ENCODE data around the gene IL1RAP.
A peak's percentile ranks its signal among the peaks of the same experiment; 100 is the strongest.
"Not testable (repeated sequence)": the region's sequence is repeated elsewhere in the genome, so short reads cannot be mapped to it uniquely, and the experiment has no call there.

The IL1RAP gene

DNA sequence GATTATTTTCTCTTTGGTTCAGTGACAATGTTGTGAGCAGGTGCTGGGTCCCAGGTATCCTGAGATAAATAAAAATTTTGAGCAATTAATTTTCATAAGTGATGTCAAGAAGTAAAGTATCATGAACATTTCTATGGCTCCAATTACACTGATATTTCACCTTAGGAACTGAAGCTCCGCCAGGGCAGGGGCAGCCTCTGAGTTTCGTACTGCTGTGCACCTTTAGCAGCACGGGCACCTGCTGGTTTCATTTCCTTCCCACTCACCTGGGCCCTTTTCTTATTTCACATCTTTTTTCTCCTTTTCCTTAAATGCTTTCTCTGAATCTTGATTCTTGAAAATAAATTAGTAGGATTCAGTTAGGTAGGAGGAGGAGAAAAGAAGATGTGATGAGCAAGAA lies 1.2 kb upstream of the IL1RAP start:
- DNase-seq (ENCODE audit: low read depth), result no peak

DNA sequence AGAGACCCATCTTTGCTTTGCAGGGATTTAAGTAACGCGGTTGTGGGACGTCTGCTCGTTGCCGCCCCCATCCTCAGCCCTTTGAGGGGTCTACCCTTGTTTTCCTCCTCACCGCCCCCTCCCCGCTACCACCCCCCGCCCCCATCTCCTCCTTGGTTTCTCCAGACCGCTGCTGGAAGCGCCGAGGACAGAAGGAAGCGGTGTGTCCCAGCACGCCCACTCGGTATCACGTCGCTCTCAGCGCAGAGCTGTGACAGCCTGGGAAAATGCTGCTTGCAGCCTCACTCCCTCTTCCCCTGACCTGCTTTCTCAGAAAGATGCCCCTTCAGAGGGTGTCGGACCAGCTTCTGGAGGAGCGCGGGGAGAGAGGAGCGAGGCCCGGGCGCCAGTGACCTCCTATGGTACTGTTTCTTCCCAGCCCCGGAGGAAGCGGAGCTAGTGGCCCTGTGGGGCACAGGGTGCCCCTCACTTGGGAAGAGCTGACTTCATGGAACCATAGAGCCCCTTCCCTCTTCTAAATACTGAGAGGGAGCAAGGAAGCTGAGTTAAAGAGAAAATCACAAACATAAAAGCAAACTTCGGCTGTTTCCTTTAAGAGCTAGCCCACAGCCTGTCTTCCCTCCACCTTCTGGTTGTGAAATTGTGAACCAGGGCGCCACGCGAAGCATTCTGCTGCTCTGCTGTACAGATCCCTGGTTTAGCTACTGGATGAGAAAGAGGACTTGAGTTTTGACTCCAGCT lies 698 bp downstream of the IL1RAP start:
- peak; percentile 3 for DNase-seq (ENCODE audit: low read depth)

DNA sequence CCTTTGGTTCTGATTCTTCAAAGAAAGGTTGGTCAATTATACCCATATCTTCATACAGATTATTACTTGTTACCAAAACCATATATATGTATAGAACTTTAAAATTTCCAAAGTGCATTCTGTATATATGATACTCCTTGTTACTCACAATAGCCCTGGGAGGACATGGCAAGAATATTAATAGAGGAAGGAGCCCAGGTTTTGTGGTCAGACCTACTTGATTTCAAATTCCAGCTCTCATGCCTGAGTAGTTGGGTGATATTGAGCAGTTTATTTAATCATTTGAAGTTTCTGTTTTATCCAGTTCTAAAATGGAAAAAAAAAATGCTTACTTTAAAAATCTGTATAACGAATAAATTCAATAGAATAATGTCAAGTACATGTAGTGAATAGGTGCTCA lies 2.5 kb downstream of the IL1RAP start:
- DNase-seq (ENCODE audit: low read depth), result no peak

DNA sequence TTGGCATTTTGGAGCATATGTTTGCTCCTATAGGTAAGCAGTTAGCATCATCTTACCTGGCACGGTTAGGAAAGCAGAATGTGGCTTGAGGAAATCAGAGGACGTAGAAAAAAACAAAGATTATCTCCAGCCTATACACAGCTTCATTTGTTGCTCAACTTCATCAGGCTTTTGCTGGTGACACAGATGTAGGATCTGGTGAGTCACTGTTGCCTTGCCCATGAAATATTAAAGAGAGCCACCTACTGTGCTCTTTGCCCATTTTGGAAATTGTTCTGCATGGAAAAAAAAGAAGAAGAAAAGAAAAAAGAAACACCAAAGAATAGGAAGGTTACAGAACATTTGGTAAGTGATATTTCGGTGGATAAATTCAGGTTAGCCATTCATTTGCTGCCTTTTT lies 3.8 kb downstream of the IL1RAP start:
- DNase-seq (ENCODE audit: low read depth), result no peak

DNA sequence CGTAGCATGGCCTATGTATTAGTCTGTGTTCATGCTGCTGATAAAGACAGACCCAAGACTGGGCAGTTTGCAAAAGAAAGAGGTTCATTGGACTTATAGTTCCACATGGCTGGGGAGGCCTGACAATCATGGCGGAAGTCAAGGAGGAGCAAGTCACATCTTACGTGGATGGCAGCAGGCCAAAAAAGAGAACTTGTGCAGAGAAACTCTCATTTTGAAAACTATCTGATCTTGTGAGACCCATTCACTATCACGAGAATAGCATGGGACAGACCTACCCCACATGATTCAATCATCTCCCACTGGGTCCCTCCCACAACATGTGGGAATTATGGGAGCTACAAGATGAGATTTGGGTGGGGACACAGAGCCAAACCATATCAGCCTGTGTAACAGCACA lies 4.6 kb downstream of the IL1RAP start:
- DNase-seq (ENCODE audit: low read depth), result not testable (repeated sequence)

DNA sequence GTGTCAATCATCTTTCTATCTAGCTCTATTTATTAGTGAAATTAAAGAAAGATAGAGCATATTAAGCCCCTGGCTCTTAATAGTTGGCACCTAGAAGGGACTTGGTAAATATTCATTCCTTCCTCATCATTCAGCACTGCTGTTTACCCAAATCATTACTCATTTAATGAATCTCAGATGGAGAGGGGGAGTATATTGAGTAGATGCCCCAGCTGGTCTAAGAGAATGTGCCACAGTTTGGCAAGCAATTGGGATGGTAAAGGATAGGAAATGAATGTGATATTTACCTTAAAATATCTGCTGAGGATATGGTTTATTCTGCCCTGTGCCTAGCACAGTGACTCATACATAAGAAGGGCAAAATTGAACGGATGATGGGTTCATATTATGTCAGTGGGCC lies 6.0 kb downstream of the IL1RAP start:
- no peak for DNase-seq (ENCODE audit: low read depth)

DNA sequence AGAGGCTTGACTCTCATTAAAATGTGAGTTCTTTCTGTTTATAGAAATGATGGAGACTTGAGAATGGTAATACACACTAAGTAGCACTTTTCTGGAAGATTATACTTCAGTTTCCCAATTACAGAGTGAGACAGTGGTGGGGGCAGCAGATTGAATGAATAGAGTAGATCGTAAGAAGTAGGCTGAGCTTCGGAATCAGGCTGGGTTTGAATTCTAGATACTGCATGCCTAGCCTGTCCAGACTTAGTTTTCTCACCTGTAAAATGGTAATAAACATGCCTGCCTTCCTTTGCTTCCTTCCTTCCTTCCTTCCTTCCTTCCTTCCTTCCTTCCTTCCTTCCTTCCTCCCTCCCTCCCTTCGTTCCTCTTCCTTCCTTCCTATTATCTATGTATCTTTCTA lies 8.1 kb downstream of the IL1RAP start:
- no peak for DNase-seq (ENCODE audit: low read depth)

DNA sequence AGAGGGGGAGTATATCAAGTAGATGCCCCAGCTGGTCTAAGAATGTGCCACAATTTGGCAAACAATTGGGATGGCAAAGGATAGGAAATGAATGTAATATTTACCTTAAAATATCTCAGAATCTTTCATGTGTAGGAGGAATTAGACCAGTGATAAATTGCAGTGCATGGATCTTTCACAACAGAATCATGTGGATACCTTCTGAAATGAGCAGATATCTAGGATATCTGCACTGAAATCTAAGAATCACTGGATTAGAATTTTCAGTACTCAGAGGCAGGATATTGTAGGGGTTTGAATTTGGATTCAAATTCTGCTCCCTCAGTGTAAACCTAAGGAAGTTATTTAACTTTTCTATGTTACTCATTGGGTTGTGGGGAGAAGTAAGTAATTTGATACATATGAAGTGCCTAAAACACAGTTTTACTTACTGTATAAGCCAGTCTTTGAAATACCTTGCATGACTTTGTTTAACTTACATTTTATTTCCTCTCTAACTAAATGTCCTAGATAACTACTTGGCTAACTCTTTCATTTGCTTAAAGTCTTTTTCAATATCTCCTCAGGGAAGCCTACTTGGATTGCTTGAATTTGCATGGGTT lies 8.8 kb downstream of the IL1RAP start:
- no peak for DNase-seq (ENCODE audit: low read depth)

DNA sequence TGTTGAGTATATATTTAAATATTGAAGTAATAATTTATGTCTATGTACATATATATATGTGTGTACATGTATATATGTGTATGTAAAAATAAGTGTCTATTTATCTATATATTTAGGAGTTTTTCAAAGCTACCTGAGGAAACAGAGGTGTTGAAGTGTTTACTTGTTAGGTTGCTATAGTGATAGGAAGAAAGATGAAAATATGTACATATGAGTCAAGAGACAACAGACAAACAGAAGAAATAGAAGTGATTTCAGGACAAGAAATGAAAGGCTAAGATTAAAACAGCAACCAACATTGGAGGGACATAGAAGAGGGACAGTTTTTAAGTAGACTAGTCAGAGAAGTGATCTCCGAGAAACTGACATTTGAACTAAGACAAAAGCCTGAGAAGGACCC lies 11.1 kb downstream of the IL1RAP start:
- no peak for DNase-seq (ENCODE audit: low read depth)

DNA sequence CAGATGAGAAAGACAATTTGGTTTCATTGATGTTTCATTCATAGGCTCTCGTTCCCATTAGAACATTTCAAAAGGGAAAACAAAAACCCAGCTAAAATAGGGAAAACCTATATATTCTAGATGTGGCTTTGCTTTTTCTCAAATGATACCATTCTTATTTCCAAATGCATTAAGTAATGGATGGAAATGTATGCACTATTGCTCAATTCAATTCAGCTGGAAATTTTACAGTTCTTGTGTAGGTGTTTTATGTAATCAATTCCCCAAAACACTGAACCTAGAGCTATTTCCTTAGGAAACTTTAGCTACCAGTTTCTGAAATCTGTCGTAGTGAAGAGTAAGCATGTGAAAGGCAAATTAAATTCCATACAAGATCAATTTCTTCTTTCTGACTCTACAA lies 11.7 kb downstream of the IL1RAP start:
- no peak for DNase-seq (ENCODE audit: low read depth)

DNA sequence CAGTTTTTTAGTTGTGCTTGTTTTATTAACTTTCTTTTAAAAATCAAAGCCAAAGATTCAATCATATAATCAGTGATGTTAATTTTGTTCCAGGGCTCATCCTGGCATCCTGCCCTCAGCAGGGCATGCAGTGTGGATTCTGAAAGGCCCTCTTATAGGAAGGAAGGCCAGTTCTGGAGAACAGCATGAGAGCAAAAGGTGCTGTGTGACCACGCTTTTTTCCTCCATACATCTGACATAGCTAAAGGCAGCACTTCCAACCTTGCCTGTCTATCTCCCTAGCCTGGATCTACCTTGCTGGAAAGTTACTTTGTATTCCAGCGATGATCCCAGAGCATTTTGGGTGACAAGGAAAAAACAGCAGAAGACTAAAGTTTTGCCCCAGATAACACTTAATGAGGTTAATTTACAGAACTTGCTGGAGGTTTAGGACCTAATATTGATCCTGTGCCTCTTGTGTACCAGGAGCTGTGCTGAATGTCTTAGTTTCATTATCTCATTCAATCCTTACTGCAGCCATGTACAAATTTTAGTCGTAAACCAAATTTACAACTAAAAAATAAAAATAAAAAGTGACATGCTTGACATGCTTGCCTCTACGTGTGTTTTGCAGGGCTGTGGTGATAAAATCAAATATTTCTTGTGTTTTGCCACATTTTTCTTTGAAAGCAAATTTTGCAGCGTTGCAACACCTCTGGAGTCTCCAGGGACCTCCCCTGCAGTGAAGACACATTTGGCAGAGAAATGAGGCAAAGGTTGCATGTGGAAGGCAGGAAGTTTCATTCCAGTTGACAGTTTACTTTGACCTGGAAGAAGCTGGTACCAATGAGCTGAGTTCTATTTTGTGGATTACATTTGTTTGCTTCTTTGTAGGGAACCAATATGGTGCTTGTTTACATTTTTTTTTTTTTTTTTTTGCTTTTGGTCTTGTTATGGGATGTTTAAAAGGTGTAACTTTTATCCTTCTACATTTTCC lies 13.2 kb downstream of the IL1RAP start:
- no peak for DNase-seq (ENCODE audit: low read depth)

DNA sequence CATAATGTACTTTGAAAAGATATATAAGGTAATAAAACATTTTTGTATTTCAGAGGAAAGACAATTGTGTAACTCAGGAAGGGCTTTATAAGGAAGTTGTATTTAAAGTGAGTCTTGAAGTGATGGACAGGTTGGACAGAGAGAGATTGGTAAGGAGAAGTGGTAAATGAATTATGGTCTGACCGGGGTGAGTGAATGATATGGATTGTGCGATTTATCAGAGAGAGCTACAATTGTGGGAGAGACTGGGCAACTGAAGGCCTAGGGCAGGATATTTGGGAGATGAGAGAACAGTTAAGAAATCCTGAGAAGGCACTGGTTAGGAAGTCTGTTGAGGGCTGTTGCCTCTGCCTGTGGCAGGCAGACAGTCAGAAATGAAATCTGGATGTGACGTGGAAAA lies 14.8 kb downstream of the IL1RAP start:
- DNase-seq (ENCODE audit: low read depth), result no peak

DNA sequence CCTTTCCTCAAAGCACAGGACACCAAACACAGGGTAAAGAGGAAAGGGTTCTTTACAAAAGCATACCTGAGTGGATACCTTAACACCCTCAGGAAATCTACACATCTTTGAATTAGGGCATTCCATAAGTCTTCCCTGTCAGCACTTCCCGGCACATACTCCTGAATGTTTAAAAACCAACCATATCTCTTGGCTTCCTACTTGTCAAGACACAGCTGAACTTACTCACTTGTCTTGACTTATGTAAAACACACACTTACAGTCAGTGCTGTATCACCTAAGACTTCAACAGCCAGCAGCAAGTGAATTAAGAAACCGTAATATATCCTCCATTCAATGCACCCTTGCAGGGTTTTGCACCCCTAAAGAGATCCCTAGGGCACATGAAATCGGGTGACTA lies 17.5 kb downstream of the IL1RAP start:
- no peak for DNase-seq (ENCODE audit: low read depth)

DNA sequence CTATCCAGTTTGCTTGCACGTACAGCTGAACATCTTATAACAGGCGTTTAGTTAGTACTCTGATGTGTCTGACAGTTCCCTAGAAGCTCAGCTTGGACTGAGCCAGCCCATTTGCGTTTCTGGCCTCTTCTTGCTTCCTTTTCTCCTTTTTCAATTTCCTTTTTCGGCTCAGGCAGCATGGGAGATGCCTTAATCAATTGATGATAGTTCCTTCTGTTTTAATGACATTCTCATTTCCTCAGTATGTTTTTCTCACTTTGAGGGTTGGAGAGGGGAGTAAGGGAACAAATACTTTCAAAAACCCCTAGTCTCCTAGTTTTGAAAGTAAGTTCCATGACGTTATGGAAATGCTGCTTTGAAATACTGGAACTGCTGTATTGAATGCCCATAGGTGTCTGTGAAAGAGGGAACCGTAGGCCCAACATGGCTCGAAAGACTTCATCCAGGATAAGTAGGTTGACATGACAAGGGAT lies 18.9 kb downstream of the IL1RAP start:
- DNase-seq (ENCODE audit: low read depth), result no peak

DNA sequence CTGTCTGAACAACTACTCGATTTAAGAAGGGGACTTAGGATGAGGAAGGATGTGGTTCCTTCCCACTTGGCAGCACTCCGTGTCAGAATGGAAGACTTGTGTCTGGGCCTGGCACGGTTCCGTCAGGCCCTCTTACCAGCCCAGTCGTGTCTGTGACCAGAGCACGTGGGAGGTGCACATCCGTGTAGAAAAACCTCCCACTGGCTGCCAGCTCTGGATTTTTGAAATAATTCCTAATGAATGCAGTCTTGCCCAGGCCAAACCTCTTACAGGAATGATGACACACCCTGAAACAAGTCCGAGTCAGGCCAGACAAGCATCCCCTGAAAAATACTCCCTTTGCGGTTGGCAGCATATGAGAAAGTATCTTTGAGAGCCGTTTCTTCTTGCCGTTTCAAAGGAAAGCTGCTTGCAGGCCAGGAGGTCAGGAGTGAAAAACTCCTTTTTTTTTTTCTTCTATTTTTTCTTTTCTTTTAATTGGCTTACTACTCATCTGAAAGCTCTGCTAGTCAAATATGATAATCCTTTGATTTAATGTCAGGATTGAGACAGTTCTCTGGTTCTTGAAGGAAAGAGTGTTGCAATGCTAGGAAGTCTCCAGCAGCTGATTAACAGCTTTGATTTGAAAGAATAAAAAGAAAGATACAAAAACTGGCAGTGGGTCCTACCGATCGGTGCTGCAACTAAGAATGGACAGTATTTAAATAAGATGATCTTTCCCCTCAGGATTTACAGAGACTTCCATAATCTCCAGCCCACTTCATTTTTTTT lies 19.8 kb downstream of the IL1RAP start:
- no peak for DNase-seq (ENCODE audit: low read depth)

DNA sequence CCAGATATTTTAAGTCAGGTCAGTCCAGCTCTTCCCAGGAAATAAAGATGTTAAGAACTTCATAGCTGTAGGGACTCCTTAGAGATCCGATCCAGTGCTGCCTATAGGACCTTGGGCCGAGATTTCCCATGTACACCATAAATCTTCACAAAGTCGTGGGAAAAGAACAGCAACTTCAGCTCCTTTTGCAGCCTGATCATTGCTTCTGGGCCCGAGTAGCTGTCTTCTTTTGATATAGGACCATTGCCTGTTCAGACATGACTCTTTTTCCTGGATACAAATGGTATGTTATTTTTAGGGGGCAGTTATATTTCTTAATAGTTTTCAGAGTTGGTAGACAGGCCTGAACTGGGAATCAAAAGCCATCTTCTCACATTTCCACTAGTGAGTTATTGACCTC lies 20.5 kb downstream of the IL1RAP start:
- DNase-seq (ENCODE audit: low read depth), result no peak

DNA sequence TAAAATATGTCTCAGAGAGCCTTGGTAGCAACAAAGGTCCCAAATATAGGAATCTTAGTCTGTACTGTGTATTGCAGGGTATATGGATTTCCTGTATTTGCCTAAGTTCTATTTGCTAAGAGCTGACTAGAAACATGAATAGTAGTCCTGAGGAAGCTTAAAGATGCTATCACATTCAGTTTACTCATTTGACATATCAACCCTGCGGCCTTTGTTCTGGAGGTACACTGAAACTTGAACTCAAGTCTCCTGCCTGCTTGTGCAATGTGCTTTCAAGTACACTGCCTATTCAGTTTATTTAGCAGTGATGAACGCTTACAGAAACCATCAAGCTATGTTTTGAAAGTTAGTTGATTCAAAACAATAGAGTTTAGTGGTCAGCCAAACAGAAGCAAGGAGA lies 21.1 kb downstream of the IL1RAP start:
- no peak for DNase-seq (ENCODE audit: low read depth)

DNA sequence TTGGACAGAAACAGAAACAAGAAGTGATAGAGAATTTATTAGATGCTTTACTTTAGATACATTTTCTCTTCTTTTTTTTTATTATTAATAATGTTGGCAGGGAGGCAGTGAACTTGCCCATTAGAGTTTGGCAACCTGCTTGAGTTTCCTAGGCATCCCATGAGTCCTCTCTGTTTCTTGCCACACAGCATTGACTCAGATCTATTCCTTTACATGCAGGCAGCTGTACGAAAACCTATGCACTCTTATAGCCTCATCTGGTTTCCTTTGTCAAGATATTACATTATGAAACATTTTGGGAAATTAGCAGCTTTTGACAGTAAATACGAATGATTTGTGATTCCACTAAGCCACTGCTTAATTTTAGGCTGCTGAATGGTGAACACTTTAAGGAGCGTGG lies 23.3 kb downstream of the IL1RAP start:
- DNase-seq (ENCODE audit: low read depth), result no peak

DNA sequence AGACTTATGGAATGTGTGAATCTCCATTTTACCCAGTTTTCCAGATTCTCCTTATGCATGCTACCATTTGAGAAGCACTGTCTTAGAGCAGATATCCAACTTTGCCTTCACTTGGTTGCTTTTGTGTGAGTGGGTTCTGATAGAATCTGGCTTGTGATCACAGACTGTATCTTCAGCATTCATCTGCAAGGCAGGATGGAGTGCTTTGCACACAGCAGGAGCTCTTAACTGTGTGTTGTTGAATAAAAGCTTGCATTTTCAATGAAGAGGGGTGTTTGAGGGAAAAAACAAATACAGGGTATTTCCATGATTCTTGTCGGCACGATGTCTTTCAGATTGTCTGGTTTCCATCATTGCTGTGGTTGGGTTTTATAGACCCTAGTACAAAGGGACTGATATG lies 24.4 kb downstream of the IL1RAP start:
- no peak for DNase-seq (ENCODE audit: low read depth)

DNA sequence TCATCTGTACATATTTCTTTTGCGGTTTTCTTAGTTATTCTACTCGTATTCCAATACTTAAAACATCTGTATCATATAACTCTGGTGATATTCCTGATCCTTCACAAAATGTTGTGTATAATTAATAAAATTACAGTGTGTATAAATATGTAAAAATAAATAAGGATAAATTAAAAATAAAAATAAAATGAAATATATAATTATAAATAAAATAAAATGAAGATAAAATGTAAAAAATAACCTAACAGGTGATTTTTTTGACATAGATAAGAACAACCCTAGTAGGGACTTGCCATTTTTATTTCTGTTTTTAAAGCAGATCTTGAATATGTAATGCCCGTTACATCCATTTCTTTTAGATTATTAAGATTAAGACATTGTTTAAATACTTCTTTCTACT lies 25.6 kb downstream of the IL1RAP start:
- no peak for DNase-seq (ENCODE audit: low read depth)

DNA sequence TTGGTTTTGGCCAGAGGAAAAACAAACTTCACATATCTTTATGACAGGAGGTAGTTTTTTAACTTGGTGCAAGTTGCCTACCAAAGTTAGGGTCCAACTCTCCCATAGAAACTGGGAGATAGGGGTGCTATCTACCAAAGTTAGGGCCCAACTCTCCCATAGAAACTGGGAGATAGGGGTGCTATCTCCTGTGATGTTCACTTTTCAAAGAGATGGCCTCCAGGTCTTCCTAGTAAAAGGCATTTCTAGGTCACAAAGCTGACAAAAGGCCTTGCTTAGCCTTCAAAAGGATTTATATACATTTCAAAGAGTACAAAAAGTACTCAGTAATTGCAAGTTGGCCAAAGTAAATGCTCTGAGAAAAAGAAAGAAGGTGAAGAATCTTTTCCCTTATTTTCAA lies 27.1 kb downstream of the IL1RAP start:
- no peak for DNase-seq (ENCODE audit: low read depth)

DNA sequence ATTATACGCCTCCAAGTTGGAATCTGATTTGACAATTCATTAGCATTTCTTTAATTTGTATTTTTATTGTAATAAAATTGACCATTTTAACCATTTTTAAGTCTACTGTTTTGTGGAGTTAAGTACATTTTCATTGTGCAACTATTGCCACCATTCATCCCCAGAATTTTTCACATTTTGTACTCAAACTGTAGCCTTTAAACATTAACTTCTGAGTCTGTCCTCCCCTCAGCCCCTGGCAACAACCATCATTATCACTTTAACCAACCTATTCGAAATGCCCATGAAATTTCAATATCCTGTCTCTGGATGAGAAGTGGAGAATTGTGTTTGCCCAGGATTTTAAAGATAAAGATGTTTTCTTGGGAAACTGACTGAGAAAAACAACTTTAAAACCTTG lies 27.7 kb downstream of the IL1RAP start:
- DNase-seq (ENCODE audit: low read depth), result no peak

Measured in T follicular helper cell (primary cell).